IMR-90 (cell line): Measurements from ENCODE around the gene TBC1D24. TPM values are rescaled to one million over a fixed set of nuclear protein-coding genes. Genes with fewer than 3 reads are reported as not detected.

Source experiments
- ATAC-seq: fragments of 200-7000 bp; cut with Tn5 transposase; 2 replicates; pipeline ENCODE4 v1.9.1; 2020; ENCODE audit warnings: low read depth, mild to moderate bottlenecking, moderate library complexity
- BruUV-seq: library from RNA; stranded (reverse); fragments of 400-500 nt; replicated peaks from 2 replicates; lab custom pipeline; 2021; lab: Mats Ljungman, UMichigan
- CTCF ChIA-PET: fragments of 300-600 bp; formaldehyde crosslinking; extraction: SDS; loops from one replicate; lab custom pipeline; 2021; ENCODE audit warnings: antibody characterized with exemption; lab: Yijun Ruan, JAX
- POLR2A ChIA-PET: fragments of 300-600 bp; sonication (Branson Sonifier 250); formaldehyde crosslinking; loops from one replicate; lab custom pipeline; 2022; ENCODE audit warnings: antibody characterized with exemption; ENCODE audit not compliant: unreplicated experiment; lab: Charles Lee
- DNase-seq: peaks from one replicate; pipeline ENCODE4 v3.0.0; 2013
- H2AFZ ChIP-seq: replicated peaks from 2 replicates; pipeline ENCODE3; 2013; ENCODE audit warnings: low read length, mild to moderate bottlenecking; ENCODE audit not compliant: poor library complexity
- H2AK5ac ChIP-seq: 2 replicates; pipeline ENCODE4 v1.6.1; 2013; ENCODE audit warnings: low read depth, low read length, inconsistent platforms
- H2AK9ac ChIP-seq: replicated peaks from 2 replicates; pipeline ENCODE3; 2013; ENCODE audit warnings: mild to moderate bottlenecking, low read depth, low read length, moderate library complexity; ENCODE audit not compliant: poor library complexity
- H2BK120ac ChIP-seq: 2 replicates; pipeline ENCODE4 v1.6.1; 2013; ENCODE audit warnings: low read depth, low read length, inconsistent platforms
- H2BK15ac ChIP-seq: 3 replicates; pipeline ENCODE4 v1.6.1; 2013; ENCODE audit warnings: low read depth, low read length, inconsistent platforms
- H2BK20ac ChIP-seq: 2 replicates; pipeline ENCODE4 v1.6.1; 2013; ENCODE audit warnings: low read depth, mild to moderate bottlenecking, inconsistent platforms, low read length, moderate library complexity
- H2BK5ac ChIP-seq: 2 replicates; pipeline ENCODE4 v1.6.1; 2013; ENCODE audit warnings: mild to moderate bottlenecking, low read depth, low read length, inconsistent platforms; ENCODE audit not compliant: poor library complexity, severe bottlenecking
- H3K14ac ChIP-seq: replicated peaks from 2 replicates; pipeline ENCODE4 v1.6.1; 2013; ENCODE audit warnings: low read depth, low read length, inconsistent platforms
- H3K18ac ChIP-seq: 2 replicates; pipeline ENCODE4 v1.6.1; 2013; ENCODE audit warnings: low read depth, low read length, control low read depth
- H3K23ac ChIP-seq: 2 replicates; pipeline ENCODE4 v1.6.1; 2013; ENCODE audit warnings: low read depth, low read length, inconsistent platforms
- H3K27ac ChIP-seq: 2 replicates; pipeline ENCODE4 v1.5.1; 2013; ENCODE audit warnings: mild to moderate bottlenecking, control low read depth, low read length; ENCODE audit not compliant: insufficient read depth
- H3K27me3 ChIP-seq: 2 replicates; pipeline ENCODE4 v1.6.1; 2013; ENCODE audit warnings: low read length; ENCODE audit not compliant: control insufficient read depth, insufficient read depth
- H3K36me3 ChIP-seq: 2 replicates; pipeline ENCODE4 v1.6.1; 2013; ENCODE audit warnings: low read length, mixed read lengths; ENCODE audit not compliant: control insufficient read depth, insufficient read depth
- H3K4ac ChIP-seq: 2 replicates; pipeline ENCODE4 v1.6.1; 2013; ENCODE audit warnings: low read depth, low read length, inconsistent platforms
- H3K4me1 ChIP-seq: 2 replicates; pipeline ENCODE4 v1.6.1; 2013; ENCODE audit warnings: low read length, mixed read lengths; ENCODE audit not compliant: control insufficient read depth, insufficient read depth
- H3K4me2 ChIP-seq: 2 replicates; pipeline ENCODE4 v1.6.1; 2013; ENCODE audit warnings: low read depth, mild to moderate bottlenecking, control low read depth, low read length, moderate library complexity
- H3K4me3 ChIP-seq: 2 replicates; pipeline ENCODE4 v1.5.1; 2013; ENCODE audit warnings: low read depth, mild to moderate bottlenecking, control low read depth, low read length, moderate library complexity; ENCODE audit not compliant: insufficient read depth
- H3K56ac ChIP-seq: 2 replicates; pipeline ENCODE4 v1.6.1; 2013; ENCODE audit warnings: low read length, inconsistent platforms; ENCODE audit not compliant: insufficient read depth; ENCODE audit errors: extremely low read depth
- H3K79me1 ChIP-seq, 2 experiments: 2 replicates each; pipeline ENCODE4 v1.6.1; 2013; ENCODE audit warnings: low read length in 2 of 2, inconsistent platforms in 1 of 2, low read depth in 1 of 2
- H3K9ac ChIP-seq: 2 replicates; pipeline ENCODE4 v1.6.1; 2013; ENCODE audit warnings: low read depth, low read length, control low read depth
- H3K9me1 ChIP-seq: 2 replicates; pipeline ENCODE4 v1.6.1; 2013; ENCODE audit warnings: low read length, inconsistent platforms; ENCODE audit not compliant: insufficient read depth
- H3K9me3 ChIP-seq: 2 replicates; pipeline ENCODE4 v1.6.1; 2013; ENCODE audit warnings: low read length; ENCODE audit not compliant: control insufficient read depth, insufficient read depth
- H4K20me1 ChIP-seq: 2 replicates; pipeline ENCODE4 v1.6.1; 2013; ENCODE audit warnings: low read length, inconsistent platforms; ENCODE audit not compliant: insufficient read depth
- H4K5ac ChIP-seq: 2 replicates; pipeline ENCODE4 v1.6.1; 2013; ENCODE audit warnings: mild to moderate bottlenecking, low read depth, low read length, control low read depth
- H4K8ac ChIP-seq, 2 experiments: 2 replicates each; pipeline ENCODE4 v1.6.1; 2013; ENCODE audit warnings: low read depth in 2 of 2, low read length in 2 of 2, control low read depth in 1 of 2, inconsistent platforms in 1 of 2
- H4K91ac ChIP-seq: 2 replicates; pipeline ENCODE4 v1.6.1; 2013; ENCODE audit warnings: low read depth, low read length, inconsistent platforms; ENCODE audit not compliant: insufficient read depth
- CEBPB ChIP-seq: IDR thresholded peaks from 2 replicates; pipeline ENCODE4 v1.6.1; 2012; ENCODE audit warnings: low read depth, low read length, improper control_type of control experiment
- MAFK ChIP-seq: IDR thresholded peaks from 2 replicates; pipeline ENCODE4 v1.6.1; 2012; ENCODE audit warnings: low read depth, low read length, improper control_type of control experiment
- MAZ ChIP-seq: IDR thresholded peaks from 2 replicates; pipeline ENCODE4 v1.6.1; 2012; ENCODE audit warnings: low read depth, mild to moderate bottlenecking, low read length, improper control_type of control experiment, moderate library complexity, borderline replicate concordance
- MXI1 ChIP-seq: IDR thresholded peaks from 2 replicates; pipeline ENCODE4 v1.6.1; 2012; ENCODE audit warnings: low read depth, mild to moderate bottlenecking, low read length, moderate library complexity, borderline replicate concordance
- POLR2A ChIP-seq: IDR thresholded peaks from 2 replicates; pipeline ENCODE4 v1.6.1; 2012; ENCODE audit warnings: mild to moderate bottlenecking, low read depth, low read length
- RAD21 ChIP-seq: IDR thresholded peaks from 2 replicates; pipeline ENCODE4 v1.6.1; 2012; ENCODE audit warnings: low read length, improper control_type of control experiment
- SMC3 ChIP-seq: fragments of 150-350 bp; IDR thresholded peaks from 2 replicates; pipeline ENCODE4 v1.6.1; 2016; ENCODE audit warnings: low read depth, mild to moderate bottlenecking, antibody characterized with exemption, low read length, moderate library complexity
- WGBS, 2 experiments: methylation state at CpG; one replicate each; pipeline versions ENCODE4 v1.1.5 to v1.1.7; 2013; ENCODE audit warnings: missing lambda C conversion rate in 2 of 2; ENCODE audit not compliant: insufficient read length in 1 of 2; ENCODE audit errors: extremely low coverage in 2 of 2; 5-methylcytosine and 5-hydroxymethylcytosine counted together
- dilution Hi-C: fragments of 300-500 bp; cut with HindIII; formaldehyde crosslinking; loops from one replicate; pipeline ENCODE4 v1.14.3; 2018; ENCODE audit warnings: low sequenced_read_pairs; ENCODE audit not compliant: unreplicated experiment
- in situ Hi-C: fragments of 300-500 bp; cut with MboI; formaldehyde crosslinking; loops from 3 replicates; pipeline ENCODE4 v1.14.3; 2019; ENCODE audit warnings: low sequenced_read_pairs, inconsistent platforms, mixed read lengths
- intact Hi-C: fragments of 100-400 bp; cut with micrococcal nuclease; formaldehyde crosslinking; loops from 2 replicates; pipeline ENCODE4 v1.10.0; 2022
- polyA plus RNA-seq, 3 experiments: library from polyadenylated mRNA; depleted of rRNA; stranded (reverse); fragments of >200 nt; gene quantifications; 2 replicates each; pipeline ENCODE4 v1.2.3, GENCODE V29; 2012; ENCODE audit warnings: low replicate concordance in 1 of 3
- total RNA-seq: library from RNA; depleted of rRNA; stranded (reverse); fragments of >200 nt; gene quantifications from 2 replicates; pipeline ENCODE4 v1.2.3, GENCODE V29; 2012

The TBC1D24 gene
- total and polyA plus RNA-seq, 2 of the 4 experiments (the other 2 are of a cell fraction) = 7.5 to 13.4 TPM

- DNase-seq (peak; percentile 92), ATAC-seq (peak; percentile 99)
- H4K20me1 ChIP-seq = 0 out of 2 replicates have a peak, but pooled peaks cover 3% of the 10 kb centered on the region
- peak within 1 kb of the TSS; percentile 69 for H2BK5ac ChIP-seq
- H2BK15ac ChIP-seq = peak within 1 kb of the TSS; percentile 54; the same call in 1 of the 3 replicates
- H3K4ac ChIP-seq = peak within 1 kb of the TSS; percentile 86
- H3K23ac ChIP-seq = peak within 1 kb of the TSS; percentile 87
- CTCF ChIA-PET = no interaction called here
- H3K36me3 ChIP-seq = peaks cover 6% of the 10 kb centered on the region
- H3K9me3 ChIP-seq = no peaks in the 10 kb centered on the region
- no peaks in the 10 kb centered on the region for H3K27me3 ChIP-seq
- peak; percentile 78; the same call in 1 of the 2 replicates for TF ChIP-seq MAZ
- 0 out of 2 replicates have a peak, but pooled peaks have one; percentile 56 for TF ChIP-seq MXI1
- TF ChIP-seq MAFK = no peak
- TF ChIP-seq RAD21 = no peak
- TF ChIP-seq CEBPB = no peak
- 0 out of 2 replicates have a peak, but pooled peaks have one; percentile 43 for TF ChIP-seq POLR2A
- no peak for TF ChIP-seq SMC3
- H3K14ac ChIP-seq = peak within 1 kb of the TSS; percentile 97
- no peak within 1 kb of the TSS for H4K5ac ChIP-seq
- H3K18ac ChIP-seq = no peak within 1 kb of the TSS
- in situ Hi-C loops = loop anchor here (10.0 kb wide), 1 partner anchor 154 kb away; no protein-coding TSS in a partner anchor
- H2BK20ac ChIP-seq = no peak within 1 kb of the TSS
- POLR2A ChIA-PET = interaction anchor here (0.7 kb wide), 1 partner anchor 30 kb away, joined by 3 read pairs; no protein-coding TSS in a partner anchor
- peak within 1 kb of the TSS; percentile 61 for H2AK5ac ChIP-seq
- peak within 1 kb of the TSS; percentile 86 for H3K4me2 ChIP-seq
- peak within 1 kb of the TSS; percentile 89 for H3K4me3 ChIP-seq
- intact Hi-C loops = loop anchor here (1.0 to 2.0 kb wide), 2 partner anchors 89 to 160 kb away; partner anchors contain the start of genes ABCA3 and RNPS1
- H4K8ac ChIP-seq = peak within 1 kb of the TSS; percentile 79 to 93
- dilution Hi-C loops = no loop called here
- no TSS peak for BruUV-seq
- peaks cover 12% of the 10 kb centered on the region; the same call in 1 of the 2 replicates for H3K9me1 ChIP-seq
- H3K9ac ChIP-seq = peak within 1 kb of the TSS; percentile 73
- peaks cover 37 to 52% of the 10 kb centered on the region in 2 experiments for H3K79me1 ChIP-seq
- H2AFZ ChIP-seq = peak within 1 kb of the TSS; percentile 100
- peak within 1 kb of the TSS; percentile 89 for H4K91ac ChIP-seq
- peak within 1 kb of the TSS; percentile 76 for H3K56ac ChIP-seq
- peak within 1 kb of the TSS; percentile 60 for H3K27ac ChIP-seq
- H3K4me1 ChIP-seq = peaks cover 4% of the 10 kb centered on the region
- peak within 1 kb of the TSS; percentile 52; the same call in 1 of the 2 replicates for H2BK120ac ChIP-seq
- WGBS, 2 experiments = 1% methylated on average over 55 of the region's 103 CpGs; no CpG with 5 or more reads in 1 of the 2 experiments
- peak within 1 kb of the TSS; percentile 97 for H2AK9ac ChIP-seq
Observed at GRCh38 chr16:2429034-2429770, 45.7 kb upstream of the TBC1D24 start, which contains the start of gene CCNF. CCNF (plus strand) TSS chr16:2429447; CDS start chr16:2429482, 35 bp downstream.
